Stimulated activated CD8-positive, alpha-beta memory T cell treated with anti-CD3 and anti-CD28 coated beads, Interleukin-12 subunit alpha, Interleukin-12 subunit beta, amount 100 ng/mL, for 1 hour (primary cell): ENCODE data around the gene ATAD3A.

Experiments used
- DNase-seq: peaks from one replicate; pipeline ENCODE4 v3.0.0-alpha.2; 2020; ENCODE audit warnings: low read depth

The ATAD3A gene

DNA sequence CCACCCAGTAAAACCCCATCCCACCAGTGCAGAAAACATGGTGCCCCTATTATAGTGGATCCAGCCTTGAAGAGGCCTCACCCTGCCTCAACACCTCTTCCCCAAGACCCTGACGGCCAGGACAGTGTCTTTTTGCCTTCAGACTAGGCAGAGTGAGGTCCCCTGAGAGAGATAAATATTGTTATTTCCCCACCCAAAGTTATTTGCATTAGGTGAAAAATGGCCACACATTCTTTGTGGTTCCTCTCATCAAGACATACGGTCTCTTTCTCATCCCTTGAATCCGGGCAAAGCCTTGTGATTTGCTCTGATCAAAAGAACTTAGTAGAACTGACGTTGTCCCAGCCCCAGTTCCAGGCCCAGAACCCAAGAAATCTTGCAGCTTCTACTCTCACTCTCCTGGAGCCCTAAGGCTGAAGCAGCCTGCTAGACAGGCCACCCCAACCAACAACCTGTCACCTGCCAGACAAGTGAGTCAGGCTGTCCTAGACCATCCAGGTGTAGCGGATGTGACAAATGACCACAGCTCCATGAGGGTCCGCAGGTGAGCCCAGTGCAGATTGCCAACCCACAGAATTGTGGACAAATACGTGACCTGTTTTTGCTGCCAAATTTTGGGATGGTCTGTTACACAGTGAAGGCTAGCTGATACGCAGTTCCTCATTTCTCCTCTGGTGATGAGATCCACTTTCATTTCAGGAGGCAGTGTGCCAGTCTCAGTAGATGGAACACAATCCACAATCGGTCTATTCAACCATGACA, 70.8 kb downstream of the ATAD3A start:
- no peak for DNase-seq

DNA sequence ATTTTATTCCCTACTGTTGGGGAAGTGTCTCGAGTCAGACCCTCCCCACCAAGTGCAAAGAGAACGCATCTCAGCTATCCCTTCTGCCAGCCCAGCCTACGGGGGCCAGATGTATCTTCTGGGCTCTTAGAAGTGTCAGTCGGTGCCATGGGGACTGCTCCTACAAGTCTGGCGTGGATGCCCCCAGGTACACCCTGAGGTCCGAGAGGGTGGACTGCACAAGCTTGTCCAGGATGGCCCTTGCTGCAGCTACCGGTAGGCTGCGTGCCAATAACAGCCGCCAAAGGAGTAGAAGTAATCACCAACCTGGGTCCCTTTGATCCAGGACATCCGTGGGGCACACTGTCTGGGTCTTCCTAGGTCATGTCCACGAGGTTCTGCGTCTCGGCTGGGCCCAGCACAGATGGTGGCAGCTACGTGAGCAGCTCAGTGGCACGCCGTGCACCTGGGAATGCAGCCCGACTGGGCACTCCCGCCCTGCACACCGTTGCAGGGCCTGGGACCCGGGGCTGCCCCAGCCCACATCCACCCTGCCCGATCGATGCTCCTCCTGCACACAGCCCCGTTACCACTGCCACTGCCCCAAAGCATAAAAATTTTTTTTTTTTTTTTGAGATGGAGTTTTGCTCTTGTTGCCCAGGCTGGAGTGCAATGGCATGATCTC, 71.5 kb downstream of the ATAD3A start:
- no peak for DNase-seq
